GM23338 (cell line): ENCODE data around the gene ACSM6.

ENCODE experiments used
- CREB1 ChIP-seq: fragments of 250-450 bp; sonication (Bioruptor Pico); IDR thresholded peaks from 2 replicates; pipeline ENCODE4 v1.5.0; 2020; ENCODE audit warnings: low read depth, mild to moderate bottlenecking, moderate library complexity
- CTCF ChIP-seq, 2 experiments: fragments of 200-600 bp in 1 of 2; sonication (generic) in 1 of 2; conservative IDR thresholded peaks; 2 replicates each; pipeline versions ENCODE4 v1.5.1 to v1.6.1; 2016 to 2017; ENCODE audit warnings: antibody characterized with exemption in 2 of 2, low read depth in 2 of 2, mild to moderate bottlenecking in 2 of 2, moderate library complexity in 1 of 2
- ETS1 ChIP-seq: IDR thresholded peaks from 2 replicates; pipeline ENCODE4 v1.6.1; 2016; ENCODE audit warnings: antibody characterized with exemption
- EZH2 ChIP-seq: fragments of 200-600 bp; sonication (generic); IDR thresholded peaks from one replicate; pipeline ENCODE4 v1.8.0; 2017; ENCODE audit warnings: antibody characterized with exemption, mild to moderate bottlenecking, low read depth; ENCODE audit not compliant: unreplicated experiment
- EZH2phosphoT487 ChIP-seq: fragments of 200-600 bp; sonication (generic); IDR thresholded peaks from one replicate; pipeline ENCODE4 v1.8.1; 2018; ENCODE audit warnings: antibody characterized with exemption; ENCODE audit not compliant: unreplicated experiment
- JUNB ChIP-seq: IDR thresholded peaks from one replicate; pipeline ENCODE4 v1.6.1; 2016; ENCODE audit warnings: antibody characterized with exemption; ENCODE audit not compliant: unreplicated experiment
- NANOG ChIP-seq: IDR thresholded peaks from 2 replicates; pipeline ENCODE4 v1.6.1; 2016; ENCODE audit warnings: antibody characterized with exemption, borderline replicate concordance
- POLR2AphosphoS5 ChIP-seq: IDR thresholded peaks from 2 replicates; pipeline ENCODE4 v1.6.1; 2016; ENCODE audit warnings: antibody characterized with exemption, low read depth
- STAT1 ChIP-seq: IDR thresholded peaks from one replicate; pipeline ENCODE4 v1.6.1; 2016; ENCODE audit warnings: antibody characterized with exemption; ENCODE audit not compliant: unreplicated experiment
- ZNF114 ChIP-seq: fragments of 250-450 bp; sonication (Bioruptor Pico); IDR thresholded peaks from 2 replicates; pipeline ENCODE4 v1.5.0; 2020; ENCODE audit warnings: mild to moderate bottlenecking, moderate library complexity
- ZNF331 ChIP-seq: fragments of 250-450 bp; sonication (Bioruptor Pico); IDR thresholded peaks from 2 replicates; pipeline ENCODE4 v1.5.0; 2020; ENCODE audit warnings: low read depth, mild to moderate bottlenecking, moderate library complexity
- TF ChIP-seq, protein P1 (sequence below): IDR thresholded peaks from one replicate; pipeline ENCODE4 v1.6.1; 2018; ENCODE audit warnings: antibody characterized with exemption; ENCODE audit not compliant: unreplicated experiment
- TF ChIP-seq, protein P2 (sequence below): fragments of 250-450 bp; sonication (Bioruptor Pico); IDR thresholded peaks from 2 replicates; pipeline ENCODE4 v1.5.0; 2020; ENCODE audit warnings: mild to moderate bottlenecking, moderate library complexity

DNA sequence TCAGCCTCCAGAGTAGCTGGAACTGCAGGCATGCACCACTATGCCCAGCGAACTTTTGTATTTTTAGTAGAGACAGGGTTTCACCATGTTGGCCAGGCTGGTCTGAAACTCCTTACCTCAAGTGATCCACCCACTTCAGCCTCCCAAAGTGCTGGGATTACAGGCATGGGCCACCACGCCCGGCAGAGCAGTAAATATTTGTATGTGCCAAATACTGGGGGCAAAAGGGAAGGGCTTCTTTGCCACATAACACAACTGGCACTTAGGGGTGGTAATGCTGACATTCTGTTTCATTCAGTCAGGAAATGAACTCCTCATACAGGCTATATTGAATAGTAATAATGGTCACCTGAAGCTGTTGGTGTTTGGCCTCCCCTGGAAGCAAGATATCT, 41.6 kb downstream of the ACSM6 start:
- TF ChIP-seq CTCF (conservative IDR thresholded peaks at IDR 0.05; ENCODE audit: low read depth in 2 of 2) (no peak), EZH2phosphoT487 (no peak), ZNF114 (CRISPR knock-in tag) (no peak), EZH2 (no peak), POLR2AphosphoS5 (no peak), CREB1 (CRISPR knock-in tag) (no peak), ZNF331 (CRISPR knock-in tag) (no peak), JUNB (no peak), NANOG (no peak), STAT1 (no peak), ETS1 (no peak)
- TF ChIP-seq, protein P1, sequence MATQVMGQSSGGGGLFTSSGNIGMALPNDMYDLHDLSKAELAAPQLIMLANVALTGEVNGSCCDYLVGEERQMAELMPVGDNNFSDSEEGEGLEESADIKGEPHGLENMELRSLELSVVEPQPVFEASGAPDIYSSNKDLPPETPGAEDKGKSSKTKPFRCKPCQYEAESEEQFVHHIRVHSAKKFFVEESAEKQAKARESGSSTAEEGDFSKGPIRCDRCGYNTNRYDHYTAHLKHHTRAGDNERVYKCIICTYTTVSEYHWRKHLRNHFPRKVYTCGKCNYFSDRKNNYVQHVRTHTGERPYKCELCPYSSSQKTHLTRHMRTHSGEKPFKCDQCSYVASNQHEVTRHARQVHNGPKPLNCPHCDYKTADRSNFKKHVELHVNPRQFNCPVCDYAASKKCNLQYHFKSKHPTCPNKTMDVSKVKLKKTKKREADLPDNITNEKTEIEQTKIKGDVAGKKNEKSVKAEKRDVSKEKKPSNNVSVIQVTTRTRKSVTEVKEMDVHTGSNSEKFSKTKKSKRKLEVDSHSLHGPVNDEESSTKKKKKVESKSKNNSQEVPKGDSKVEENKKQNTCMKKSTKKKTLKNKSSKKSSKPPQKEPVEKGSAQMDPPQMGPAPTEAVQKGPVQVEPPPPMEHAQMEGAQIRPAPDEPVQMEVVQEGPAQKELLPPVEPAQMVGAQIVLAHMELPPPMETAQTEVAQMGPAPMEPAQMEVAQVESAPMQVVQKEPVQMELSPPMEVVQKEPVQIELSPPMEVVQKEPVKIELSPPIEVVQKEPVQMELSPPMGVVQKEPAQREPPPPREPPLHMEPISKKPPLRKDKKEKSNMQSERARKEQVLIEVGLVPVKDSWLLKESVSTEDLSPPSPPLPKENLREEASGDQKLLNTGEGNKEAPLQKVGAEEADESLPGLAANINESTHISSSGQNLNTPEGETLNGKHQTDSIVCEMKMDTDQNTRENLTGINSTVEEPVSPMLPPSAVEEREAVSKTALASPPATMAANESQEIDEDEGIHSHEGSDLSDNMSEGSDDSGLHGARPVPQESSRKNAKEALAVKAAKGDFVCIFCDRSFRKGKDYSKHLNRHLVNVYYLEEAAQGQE, result no peak
- TF ChIP-seq, protein P2, sequence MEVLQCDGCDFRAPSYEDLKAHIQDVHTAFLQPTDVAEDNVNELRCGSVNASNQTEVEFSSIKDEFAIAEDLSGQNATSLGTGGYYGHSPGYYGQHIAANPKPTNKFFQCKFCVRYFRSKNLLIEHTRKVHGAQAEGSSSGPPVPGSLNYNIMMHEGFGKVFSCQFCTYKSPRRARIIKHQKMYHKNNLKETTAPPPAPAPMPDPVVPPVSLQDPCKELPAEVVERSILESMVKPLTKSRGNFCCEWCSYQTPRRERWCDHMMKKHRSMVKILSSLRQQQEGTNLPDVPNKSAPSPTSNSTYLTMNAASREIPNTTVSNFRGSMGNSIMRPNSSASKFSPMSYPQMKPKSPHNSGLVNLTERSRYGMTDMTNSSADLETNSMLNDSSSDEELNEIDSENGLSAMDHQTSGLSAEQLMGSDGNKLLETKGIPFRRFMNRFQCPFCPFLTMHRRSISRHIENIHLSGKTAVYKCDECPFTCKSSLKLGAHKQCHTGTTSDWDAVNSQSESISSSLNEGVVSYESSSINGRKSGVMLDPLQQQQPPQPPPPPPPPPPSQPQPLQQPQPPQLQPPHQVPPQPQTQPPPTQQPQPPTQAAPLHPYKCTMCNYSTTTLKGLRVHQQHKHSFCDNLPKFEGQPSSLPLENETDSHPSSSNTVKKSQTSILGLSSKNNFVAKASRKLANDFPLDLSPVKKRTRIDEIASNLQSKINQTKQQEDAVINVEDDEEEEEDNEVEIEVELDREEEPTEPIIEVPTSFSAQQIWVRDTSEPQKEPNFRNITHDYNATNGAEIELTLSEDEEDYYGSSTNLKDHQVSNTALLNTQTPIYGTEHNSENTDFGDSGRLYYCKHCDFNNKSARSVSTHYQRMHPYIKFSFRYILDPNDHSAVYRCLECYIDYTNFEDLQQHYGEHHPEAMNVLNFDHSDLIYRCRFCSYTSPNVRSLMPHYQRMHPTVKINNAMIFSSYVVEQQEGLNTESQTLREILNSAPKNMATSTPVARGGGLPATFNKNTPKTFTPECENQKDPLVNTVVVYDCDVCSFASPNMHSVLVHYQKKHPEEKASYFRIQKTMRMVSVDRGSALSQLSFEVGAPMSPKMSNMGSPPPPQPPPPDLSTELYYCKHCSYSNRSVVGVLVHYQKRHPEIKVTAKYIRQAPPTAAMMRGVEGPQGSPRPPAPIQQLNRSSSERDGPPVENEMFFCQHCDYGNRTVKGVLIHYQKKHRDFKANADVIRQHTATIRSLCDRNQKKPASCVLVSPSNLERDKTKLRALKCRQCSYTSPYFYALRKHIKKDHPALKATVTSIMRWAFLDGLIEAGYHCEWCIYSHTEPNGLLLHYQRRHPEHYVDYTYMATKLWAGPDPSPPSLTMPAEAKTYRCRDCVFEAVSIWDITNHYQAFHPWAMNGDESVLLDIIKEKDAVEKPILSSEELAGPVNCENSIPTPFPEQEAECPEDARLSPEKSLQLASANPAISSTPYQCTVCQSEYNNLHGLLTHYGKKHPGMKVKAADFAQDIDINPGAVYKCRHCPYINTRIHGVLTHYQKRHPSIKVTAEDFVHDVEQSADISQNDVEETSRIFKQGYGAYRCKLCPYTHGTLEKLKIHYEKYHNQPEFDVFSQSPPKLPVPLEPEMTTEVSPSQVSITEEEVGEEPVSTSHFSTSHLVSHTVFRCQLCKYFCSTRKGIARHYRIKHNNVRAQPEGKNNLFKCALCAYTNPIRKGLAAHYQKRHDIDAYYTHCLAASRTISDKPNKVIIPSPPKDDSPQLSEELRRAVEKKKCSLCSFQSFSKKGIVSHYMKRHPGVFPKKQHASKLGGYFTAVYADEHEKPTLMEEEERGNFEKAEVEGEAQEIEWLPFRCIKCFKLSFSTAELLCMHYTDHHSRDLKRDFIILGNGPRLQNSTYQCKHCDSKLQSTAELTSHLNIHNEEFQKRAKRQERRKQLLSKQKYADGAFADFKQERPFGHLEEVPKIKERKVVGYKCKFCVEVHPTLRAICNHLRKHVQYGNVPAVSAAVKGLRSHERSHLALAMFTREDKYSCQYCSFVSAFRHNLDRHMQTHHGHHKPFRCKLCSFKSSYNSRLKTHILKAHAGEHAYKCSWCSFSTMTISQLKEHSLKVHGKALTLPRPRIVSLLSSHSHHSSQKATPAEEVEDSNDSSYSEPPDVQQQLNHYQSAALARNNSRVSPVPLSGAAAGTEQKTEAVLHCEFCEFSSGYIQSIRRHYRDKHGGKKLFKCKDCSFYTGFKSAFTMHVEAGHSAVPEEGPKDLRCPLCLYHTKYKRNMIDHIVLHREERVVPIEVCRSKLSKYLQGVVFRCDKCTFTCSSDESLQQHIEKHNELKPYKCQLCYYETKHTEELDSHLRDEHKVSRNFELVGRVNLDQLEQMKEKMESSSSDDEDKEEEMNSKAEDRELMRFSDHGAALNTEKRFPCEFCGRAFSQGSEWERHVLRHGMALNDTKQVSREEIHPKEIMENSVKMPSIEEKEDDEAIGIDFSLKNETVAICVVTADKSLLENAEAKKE, result no peak
